Pancreas (tissue), 10 donors: ENCODE data around the gene PLEKHO1. TPM values are rescaled to one million over a fixed set of nuclear protein-coding genes. Genes with fewer than 3 reads are reported as not detected.
"Not testable (repeated sequence)": the region's sequence is repeated elsewhere in the genome, so short reads cannot be mapped to it uniquely, and the experiment has no call there.

Experiments used
- ATAC-seq, 4 donors: fragments of 200-7000 bp; cut with Tn5 transposase; one replicate each; pipeline versions ENCODE4 v1.8.0 to v1.9.1; 2020; ENCODE audit warnings: mild to moderate bottlenecking in 4 of 4, moderate library complexity in 4 of 4
- DNase-seq, 6 donors: peaks; one replicate each; pipeline ENCODE4 v3.0.0-alpha.2; 2020
- FAIRE-seq: peaks from 2 replicates; lab custom pipeline; 2012; peaks lifted over from hg19 to GRCh38; lab: Jason Lieb, UNC
- H3K27ac ChIP-seq, 4 donors: fragments of 200-600 bp; sonication (generic); 1 replicate in 3 of 4; 2 replicates in 1 of 4; pipeline versions ENCODE4 v1.5.0 to v1.8.0; 2020
- H3K27me3 ChIP-seq, 4 donors: fragments of 200-600 bp; one replicate each; pipeline ENCODE4 v1.8.0; 2021
- H3K36me3 ChIP-seq, 3 donors: fragments of 200-600 bp; sonication (generic) in 1 of 3; one replicate each; pipeline versions ENCODE4 v1.5.0 to v1.8.0; 2020 to 2021
- H3K4me1 ChIP-seq, 3 donors: fragments of 200-600 bp; one replicate each; pipeline ENCODE4 v1.8.0; 2021
- H3K4me3 ChIP-seq, 4 donors: fragments of 200-600 bp; sonication (generic) in 2 of 4; one replicate each; pipeline versions ENCODE4 v1.5.0 to v1.8.0; 2020 to 2021
- H3K9me3 ChIP-seq, 4 donors: fragments of 200-600 bp; one replicate each; pipeline ENCODE4 v1.8.0; 2021
- CTCF ChIP-seq, 4 donors: fragments of 200-600 bp; sonication (generic) in 3 of 4; IDR thresholded peaks; one replicate each; pipeline versions ENCODE4 v1.5.0 to v1.8.0; 2021; ENCODE audit warnings: antibody characterized with exemption in 4 of 4
- WGBS, 2 donors: extraction: QIAGEN DNeasy Blood & Tissue Kit; methylation state at CpG; one replicate each; pipeline ENCODE4 v1.1.7; 2013; 5-methylcytosine and 5-hydroxymethylcytosine counted together
- intact Hi-C, 3 donors: fragments of 100-400 bp; cut with DNase I; formaldehyde crosslinking; loops; one replicate each; pipeline versions ENCODE4 v1.11.1 to v1.14.2; 2022
- polyA plus RNA-seq, 2 donors: library from polyadenylated mRNA; stranded (reverse); fragments of 200-250 nt; gene quantifications; one replicate each; pipeline ENCODE4 v1.2.3, GENCODE V29; 2013
- total RNA-seq, 6 donors: library from RNA; stranded (reverse); fragmentation: NEBNext Ultra II Directional in 4 of 6; extraction: Animal tissue kit (Norgen Biotek cat#: 25700) in 4 of 6; gene quantifications; one replicate each; pipeline versions ENCODE4 v1.2.1 to v1.2.4, GENCODE V29; 2021 to 2023
- donor health status: healthy with polysubstance abuse.
- donor health status: DM: no; HTN: no; CAD: no; lungs with moderate emphysema.
- donor health status: DM: no; HTN: no; CAD: no.
- donor health status: control.
- donor health status: control.
- donor health status: Bipolar disorder and iron deficiency.
- donor health status: DM: yes; HTN: yes; CAD: no.
- donor health status: DM: no; HTN: no; CAD: no.
- donor health status: DM: no; HTN: no; CAD: no.
- donor health status: DM: yes; HTN: yes; CAD: no.

PLEKHO1 gene
- total and polyA plus RNA-seq, 8 donors, result 1.2 to 16.1 (median 7.3) TPM

GRCh38 chr1:150138044-150138443, 11.7 kb upstream of the PLEKHO1 start:
- Histone ChIP-seq H3K4me1 (no peaks in the 10 kb centered on the region), H3K9me3 (no peaks in the 10 kb centered on the region), H3K27ac (no peak overlapping the region), H3K36me3 (no peaks in the 10 kb centered on the region), H3K27me3 (no peaks in the 10 kb centered on the region), H3K4me3 (no peak overlapping the region)
- no peak for DNase-seq
- ATAC-seq, result no peak
- TF ChIP-seq CTCF (IDR thresholded peaks at IDR 0.05), result no peak
- intact Hi-C loops, result no loop called here
- no peak for FAIRE-seq
- 82 to 89% methylated on average over 5 of the region's 5 CpGs for WGBS, 2 donors

- FAIRE-seq, result no peak
Observed at GRCh38 chr1:150141452-150141851, 8.3 kb upstream of the PLEKHO1 start.

GRCh38 chr1:150142083-150142482, 7.6 kb upstream of the PLEKHO1 start:
- intact Hi-C loops, result no loop called here
- FAIRE-seq, result no peak

More at GRCh38 chr1:150141452-150141851, 8.3 kb upstream of the PLEKHO1 start:
- Histone ChIP-seq H3K9me3 (no peaks in the 10 kb centered on the region), H3K36me3 (no peaks in the 10 kb centered on the region), H3K4me3 (no peak overlapping the region), H3K27me3 (no peaks in the 10 kb centered on the region), H3K27ac (no peak overlapping the region), H3K4me1 (no peaks in the 10 kb centered on the region)
- intact Hi-C loops, result no loop called here
- ATAC-seq (no peak), DNase-seq (no peak)
- no peak for TF ChIP-seq CTCF (IDR thresholded peaks at IDR 0.05)

GRCh38 chr1:150144606-150145005, 5.1 kb upstream of the PLEKHO1 start:
- H3K27ac ChIP-seq, result no peak overlapping the region
- FAIRE-seq (no peak), DNase-seq (no peak), ATAC-seq (no peak)
- no peak overlapping the region for H3K4me3 ChIP-seq
- H3K9me3 ChIP-seq, result no peaks in the 10 kb centered on the region
- WGBS, 2 donors, result 61 to 63% methylated on average over 5 of the region's 5 CpGs
- H3K36me3 ChIP-seq, result no peaks in the 10 kb centered on the region
- H3K4me1 ChIP-seq, result no peaks in the 10 kb centered on the region
- no peak for TF ChIP-seq CTCF (IDR thresholded peaks at IDR 0.05)
- no peaks in the 10 kb centered on the region for H3K27me3 ChIP-seq
- intact Hi-C loops, result no loop called here

More at GRCh38 chr1:150142083-150142482, 7.6 kb upstream of the PLEKHO1 start:
- Histone ChIP-seq H3K27me3 (no peaks in the 10 kb centered on the region), H3K27ac (no peak overlapping the region), H3K4me1 (no peaks in the 10 kb centered on the region), H3K9me3 (no peaks in the 10 kb centered on the region), H3K36me3 (no peaks in the 10 kb centered on the region), H3K4me3 (no peak overlapping the region)
- TF ChIP-seq CTCF (IDR thresholded peaks at IDR 0.05), result no peak
- DNase-seq (no peak), ATAC-seq (no peak)

GRCh38 chr1:150146016-150146415, 3.7 kb upstream of the PLEKHO1 start:
- H3K9me3 ChIP-seq, H3K4me3 ChIP-seq, ATAC-seq, H3K4me1 ChIP-seq, DNase-seq, H3K36me3 ChIP-seq, FAIRE-seq, intact Hi-C loops, H3K27ac ChIP-seq, H3K27me3 ChIP-seq: not testable (repeated sequence)
- WGBS, 2 donors, result 81 to 97% methylated on average over 5 of the region's 5 CpGs
